ENCODE measurements around the gene F2RL3. TPM values are rescaled to one million over a fixed set of nuclear protein-coding genes. Genes with fewer than 3 reads are reported as not detected.
A peak's percentile ranks its signal among the peaks of the same experiment; 100 is the strongest.

F2RL3 gene
- total and polyA plus RNA-seq, 9 of the 15 experiments (the other 6 are each of a cell fraction or from before 2014, with no cell fraction given) = 1.4 to 27.6 (median 11.9) TPM

GRCh38 chr19:16878181-16878965 lies 10.4 kb upstream of the F2RL3 start:
- Histone ChIP-seq H4K20me1 (replicated peaks; ENCODE audit: control insufficient read depth, insufficient read depth, low read length) (no peaks in the 10 kb centered on the region), H3K27me3 (ENCODE audit: control insufficient read depth in 2 of 2, insufficient read depth in 2 of 2, low read length in 2 of 2) (no peaks in the 10 kb centered on the region), H3K4me2 (ENCODE audit: insufficient read depth, low read length) (no peak overlapping the region), H3K4me1 (replicated peaks in 1 of 2; ENCODE audit: control insufficient read depth in 2 of 2, insufficient read depth in 2 of 2, low read length in 2 of 2) (peaks cover 0 to 12% of the 10 kb centered on the region in 2 experiments; a peak in 2 of 5 replicates), H2AFZ (ENCODE audit: low read depth, low read length) (no peak overlapping the region), H3K9ac (ENCODE audit: insufficient read depth in 1 of 2, low read depth in 2 of 2, low read length in 2 of 2) (no peak overlapping the region), H3K4me3 (no peak overlapping the region), H3K36me3 (ENCODE audit: control insufficient read depth, insufficient read depth, low read length) (peaks cover 51% of the 10 kb centered on the region; the same call in 2 of the 3 replicates), H3K9me3 (replicated peaks; ENCODE audit: control insufficient read depth, insufficient read depth, low read depth, low read length) (peaks cover 18% of the 10 kb centered on the region), H3K27ac (ENCODE audit: extremely low read depth, low read depth, low read length) (no peak overlapping the region), H3K79me2 (ENCODE audit: control insufficient read depth, insufficient read depth, low read length) (peaks cover 11% of the 10 kb centered on the region; the same call in 2 of the 3 replicates), H3K9me1 (ENCODE audit: control insufficient read depth, insufficient read depth, low read length) (no peaks in the 10 kb centered on the region)
- ATAC-seq (no peak), FAIRE-seq (no peak), DNase-seq (ENCODE audit: extremely low read depth in 1 of 4, low spot score in 3 of 4) (no peak)
- CTCF ChIA-PET (ENCODE audit: low intra/inter-chr PET ratio) = no interaction called here
- in situ Hi-C loops (cut with MboI) (no loop called here), intact Hi-C loops (cut with micrococcal nuclease) (no loop called here)
- TF ChIP-seq ZBTB33 (CRISPR knock-in tag; IDR thresholded peaks at IDR 0.05) = peak; percentile 40; the same call in 1 of the 2 replicates
- TF ChIP-seq BDP1 (IDR thresholded peaks at IDR 0.05; ENCODE audit: insufficient read depth, insufficient read length) = no peak
- peak; percentile 32; the same call in 1 of the 2 replicates for TF ChIP-seq POLR2G (IDR thresholded peaks at IDR 0.05; ENCODE audit: low read depth, low read length)
- BruUV-seq (replicated peaks) = no TSS peak
- POLR2A ChIA-PET = interaction anchor here (0.8 kb wide), 1 partner anchor 11 kb away, joined by 4 read pairs; the partner anchor contains the start of gene F2RL3
- WGBS (ENCODE audit: insufficient coverage, low coverage, missing lambda C conversion rate) = 95% methylated on average over 37 of the region's 55 CpGs
